K562 (cell line): ENCODE data around the gene AK5. TPM values are rescaled to one million over a fixed set of nuclear protein-coding genes. Genes with fewer than 3 reads are reported as not detected.

Experiments used
- ATAC-seq: fragments of 200-7000 bp; cut with Tn5 transposase; 3 replicates; pipeline ENCODE4 v1.9.1; 2020; ENCODE audit warnings: moderate library complexity
- BruUV-seq: library from RNA; stranded (reverse); fragments of 400-500 nt; replicated peaks from 2 replicates; lab custom pipeline; 2021; lab: Mats Ljungman, UMichigan
- CTCF ChIA-PET: fragments of 300-600 bp; formaldehyde crosslinking; extraction: SDS; loops from one replicate; lab custom pipeline; 2021; ENCODE audit warnings: low intra/inter-chr PET ratio; lab: Yijun Ruan, JAX
- POLR2A ChIA-PET: fragments of 300-600, 350-650 bp; sonication (Branson Sonifier 250); formaldehyde crosslinking; extraction: SDS; loops from one replicate; lab custom pipeline; 2021; ENCODE audit warnings: antibody characterized with exemption, inconsistent platforms; lab: Yijun Ruan, JAX
- DNase-seq, 4 experiments: peaks; one replicate each; pipeline versions ENCODE4 v3.0.0 to v3.0.0-alpha.2; 2011 to 2018; ENCODE audit warnings: low spot score in 3 of 4, mixed read lengths in 3 of 4; ENCODE audit errors: extremely low read depth in 1 of 4
- FAIRE-seq: peaks from 2 replicates; lab custom pipeline; 2011; peaks lifted over from hg19 to GRCh38; lab: Jason Lieb, UNC
- H2AFZ ChIP-seq: 2 replicates; pipeline ENCODE4 v1.6.0; 2011; ENCODE audit warnings: low read depth, low read length, control low read depth, inconsistent platforms
- H3K27ac ChIP-seq: fragments of 200-600 bp; 3 replicates; pipeline ENCODE4 v1.8.0; 2011; ENCODE audit warnings: low read depth, mild to moderate bottlenecking, control low read depth, inconsistent platforms, low read length, moderate library complexity, mixed read lengths; ENCODE audit errors: extremely low read depth
- H3K27me3 ChIP-seq, 2 experiments: fragments of 300-600 bp in 1 of 2; 2 replicates in 1 of 2; 3 replicates in 1 of 2; pipeline versions ENCODE4 v1.6.0 to v1.8.0; 2011; ENCODE audit warnings: inconsistent platforms in 2 of 2, low read length in 2 of 2, mild to moderate bottlenecking in 1 of 2, mixed read lengths in 1 of 2, moderate library complexity in 1 of 2; ENCODE audit not compliant: control insufficient read depth in 2 of 2, insufficient read depth in 2 of 2
- H3K36me3 ChIP-seq: fragments of 300-600 bp; 3 replicates; pipeline ENCODE4 v1.8.0; 2011; ENCODE audit warnings: mild to moderate bottlenecking, low read length, inconsistent platforms; ENCODE audit not compliant: control insufficient read depth, insufficient read depth
- H3K4me1 ChIP-seq, 2 experiments: fragments of 200-600 bp in 1 of 2; replicated peaks in 1 of 2; 2 replicates in 1 of 2; 3 replicates in 1 of 2; pipeline versions ENCODE4 v1.5.1 to v1.8.0; 2011; ENCODE audit warnings: inconsistent platforms in 2 of 2, low read length in 2 of 2, mild to moderate bottlenecking in 1 of 2, mixed read lengths in 1 of 2, moderate library complexity in 1 of 2; ENCODE audit not compliant: control insufficient read depth in 2 of 2, insufficient read depth in 2 of 2
- H3K4me2 ChIP-seq: 2 replicates; pipeline ENCODE4 v1.6.1; 2011; ENCODE audit warnings: low read length, control low read depth, inconsistent platforms, mixed read lengths; ENCODE audit not compliant: insufficient read depth
- H3K4me3 ChIP-seq: fragments of 200-600 bp; sonication (generic), shearing (Covaris generic); 2 replicates; pipeline ENCODE4 v1.5.1; 2016; ENCODE audit warnings: control low read depth, inconsistent platforms
- H3K79me2 ChIP-seq: fragments of 200-600 bp; 3 replicates; pipeline ENCODE4 v1.8.0; 2011; ENCODE audit warnings: low read length, inconsistent platforms; ENCODE audit not compliant: control insufficient read depth, insufficient read depth
- H3K9ac ChIP-seq, 2 experiments: 2 replicates each; pipeline versions ENCODE4 v1.6.0 to v1.6.1; 2011; ENCODE audit warnings: low read depth in 2 of 2, low read length in 2 of 2, control low read depth in 1 of 2, inconsistent platforms in 1 of 2, mild to moderate bottlenecking in 1 of 2, mixed read lengths in 1 of 2; ENCODE audit not compliant: insufficient read depth in 1 of 2
- H3K9me1 ChIP-seq: one replicate; pipeline ENCODE4 v1.6.0; 2011; ENCODE audit warnings: inconsistent platforms, mild to moderate bottlenecking, low read length, moderate library complexity; ENCODE audit not compliant: control insufficient read depth, insufficient read depth
- H3K9me3 ChIP-seq: replicated peaks from 2 replicates; pipeline ENCODE4 v1.5.1; 2011; ENCODE audit warnings: low read depth, low read length, inconsistent platforms; ENCODE audit not compliant: control insufficient read depth, insufficient read depth
- H4K20me1 ChIP-seq: replicated peaks from 2 replicates; pipeline ENCODE4 v1.6.1; 2011; ENCODE audit warnings: low read length, inconsistent platforms, mixed read lengths; ENCODE audit not compliant: control insufficient read depth, insufficient read depth
- GTF2A2 ChIP-seq: IDR thresholded peaks from 2 replicates; pipeline ENCODE4 v1.6.1; 2016; ENCODE audit warnings: mild to moderate bottlenecking, missing genetic modification characterization, missing compliant biosample characterization
- ZBTB12 ChIP-seq: fragments of 250-450 bp; sonication (Bioruptor Pico); IDR thresholded peaks from 2 replicates; pipeline ENCODE4 v1.4.0; 2020
- WGBS: fragments of 100-300 bp; shearing (Covaris generic); methylation state at CpG from one replicate; pipeline ENCODE4 v1.1.6; 2016; ENCODE audit warnings: low coverage, mixed read lengths; ENCODE audit not compliant: insufficient coverage; ENCODE audit errors: missing lambda C conversion rate; 5-methylcytosine and 5-hydroxymethylcytosine counted together
- in situ Hi-C: fragments of 300-500 bp; cut with MboI; formaldehyde crosslinking; loops from 4 replicates; pipeline ENCODE4 v1.15.0; 2018; ENCODE audit warnings: inconsistent platforms, mixed read lengths
- intact Hi-C: fragments of 100-400 bp; cut with micrococcal nuclease; formaldehyde crosslinking; loops from 2 replicates; pipeline ENCODE4 v1.14.2; 2022
- polyA plus RNA-seq, 8 experiments: library from polyadenylated mRNA; depleted of rRNA in 4 of 8; stranded (reverse) in 5 of 8; unstranded in 3 of 8; fragments of >200 nt; fragmentation: Nextera tagmentation in 2 of 8; fragmentation: Illumina TruSeq in 1 of 8; extraction: Ambion mirVana in 2 of 8; extraction: Trizol in 1 of 8; gene quantifications; 2 replicates each; pipeline versions ENCODE4 v1.2.1 to v1.2.3, GENCODE V29; 2011 to 2014; ENCODE audit warnings: inconsistent platforms in 1 of 8, missing spikeins in 1 of 8
- total RNA-seq, 7 experiments: library from RNA; depleted of rRNA in 6 of 7; stranded (reverse); fragments of >200 nt in 6 of 7; fragmentation: Illumina TruSeq in 2 of 7; extraction: Trizol in 2 of 7; gene quantifications; 2 replicates each; pipeline versions ENCODE4 v1.2.1 to v1.2.3, GENCODE V29; 2011 to 2021; ENCODE audit warnings: low replicate concordance in 1 of 7
- TF ChIP-seq, protein P1 (sequence below): sonication (generic); formaldehyde crosslinking; IDR thresholded peaks from 2 replicates; pipeline ENCODE4 v1.8.0; 2022; ENCODE audit warnings: mild to moderate bottlenecking, missing genetic modification reagents

Gene AK5
- total and polyA plus RNA-seq, 9 of the 15 experiments (the other 6 are each of a cell fraction or from before 2014, with no cell fraction given), result 0.06 TPM; not detected in 8

GRCh38 chr1:77383236-77383635 is 101.4 kb downstream of the AK5 start:
- no peak overlapping the region for H3K4me3 ChIP-seq
- 0% methylated on average over 1 of the region's 1 CpG for WGBS
- POLR2A ChIA-PET, result interaction anchor here (0.6 kb wide), 1 partner anchor 1782 kb away, joined by 3 read pairs; no protein-coding TSS in a partner anchor
- no peak overlapping the region for H3K27ac ChIP-seq
- H3K27me3 ChIP-seq, result no peaks in the 10 kb centered on the region
- no peak overlapping the region for H3K9ac ChIP-seq
- no peaks in the 10 kb centered on the region for H3K36me3 ChIP-seq
- intact Hi-C loops, result no loop called here
- H2AFZ ChIP-seq, result no peak overlapping the region
- no peaks in the 10 kb centered on the region for H3K79me2 ChIP-seq
- ATAC-seq, result no peak
- TF ChIP-seq, protein P1, sequence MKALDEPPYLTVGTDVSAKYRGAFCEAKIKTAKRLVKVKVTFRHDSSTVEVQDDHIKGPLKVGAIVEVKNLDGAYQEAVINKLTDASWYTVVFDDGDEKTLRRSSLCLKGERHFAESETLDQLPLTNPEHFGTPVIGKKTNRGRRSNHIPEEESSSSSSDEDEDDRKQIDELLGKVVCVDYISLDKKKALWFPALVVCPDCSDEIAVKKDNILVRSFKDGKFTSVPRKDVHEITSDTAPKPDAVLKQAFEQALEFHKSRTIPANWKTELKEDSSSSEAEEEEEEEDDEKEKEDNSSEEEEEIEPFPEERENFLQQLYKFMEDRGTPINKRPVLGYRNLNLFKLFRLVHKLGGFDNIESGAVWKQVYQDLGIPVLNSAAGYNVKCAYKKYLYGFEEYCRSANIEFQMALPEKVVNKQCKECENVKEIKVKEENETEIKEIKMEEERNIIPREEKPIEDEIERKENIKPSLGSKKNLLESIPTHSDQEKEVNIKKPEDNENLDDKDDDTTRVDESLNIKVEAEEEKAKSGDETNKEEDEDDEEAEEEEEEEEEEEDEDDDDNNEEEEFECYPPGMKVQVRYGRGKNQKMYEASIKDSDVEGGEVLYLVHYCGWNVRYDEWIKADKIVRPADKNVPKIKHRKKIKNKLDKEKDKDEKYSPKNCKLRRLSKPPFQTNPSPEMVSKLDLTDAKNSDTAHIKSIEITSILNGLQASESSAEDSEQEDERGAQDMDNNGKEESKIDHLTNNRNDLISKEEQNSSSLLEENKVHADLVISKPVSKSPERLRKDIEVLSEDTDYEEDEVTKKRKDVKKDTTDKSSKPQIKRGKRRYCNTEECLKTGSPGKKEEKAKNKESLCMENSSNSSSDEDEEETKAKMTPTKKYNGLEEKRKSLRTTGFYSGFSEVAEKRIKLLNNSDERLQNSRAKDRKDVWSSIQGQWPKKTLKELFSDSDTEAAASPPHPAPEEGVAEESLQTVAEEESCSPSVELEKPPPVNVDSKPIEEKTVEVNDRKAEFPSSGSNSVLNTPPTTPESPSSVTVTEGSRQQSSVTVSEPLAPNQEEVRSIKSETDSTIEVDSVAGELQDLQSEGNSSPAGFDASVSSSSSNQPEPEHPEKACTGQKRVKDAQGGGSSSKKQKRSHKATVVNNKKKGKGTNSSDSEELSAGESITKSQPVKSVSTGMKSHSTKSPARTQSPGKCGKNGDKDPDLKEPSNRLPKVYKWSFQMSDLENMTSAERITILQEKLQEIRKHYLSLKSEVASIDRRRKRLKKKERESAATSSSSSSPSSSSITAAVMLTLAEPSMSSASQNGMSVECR, result no peak
- TF ChIP-seq GTF2A2, result no peak
- no peak for TF ChIP-seq ZBTB12 (CRISPR knock-in tag)
- TF ChIP-seq, all 486 proteins: peak for 0
- CTCF ChIA-PET, result no interaction called here
- in situ Hi-C loops, result no loop called here
- Histone ChIP-seq H3K4me2 (no peak overlapping the region), H4K20me1 (no peaks in the 10 kb centered on the region), H3K9me3 (no peaks in the 10 kb centered on the region), H3K4me1 (no peaks in the 10 kb centered on the region), H3K9me1 (no peaks in the 10 kb centered on the region)
- FAIRE-seq, result no peak
- no peak for DNase-seq
- no TSS peak for BruUV-seq
